ENCODE measurements around the gene HBZ. TPM values are rescaled to one million over a fixed set of nuclear protein-coding genes. Genes with fewer than 3 reads are reported as not detected.

Gene HBZ
- total and polyA plus RNA-seq, 2 of the 13 experiments (the other 11 are each of a cell fraction or from before 2014, with no cell fraction given) = 0.21 TPM; not detected in 1

DNA sequence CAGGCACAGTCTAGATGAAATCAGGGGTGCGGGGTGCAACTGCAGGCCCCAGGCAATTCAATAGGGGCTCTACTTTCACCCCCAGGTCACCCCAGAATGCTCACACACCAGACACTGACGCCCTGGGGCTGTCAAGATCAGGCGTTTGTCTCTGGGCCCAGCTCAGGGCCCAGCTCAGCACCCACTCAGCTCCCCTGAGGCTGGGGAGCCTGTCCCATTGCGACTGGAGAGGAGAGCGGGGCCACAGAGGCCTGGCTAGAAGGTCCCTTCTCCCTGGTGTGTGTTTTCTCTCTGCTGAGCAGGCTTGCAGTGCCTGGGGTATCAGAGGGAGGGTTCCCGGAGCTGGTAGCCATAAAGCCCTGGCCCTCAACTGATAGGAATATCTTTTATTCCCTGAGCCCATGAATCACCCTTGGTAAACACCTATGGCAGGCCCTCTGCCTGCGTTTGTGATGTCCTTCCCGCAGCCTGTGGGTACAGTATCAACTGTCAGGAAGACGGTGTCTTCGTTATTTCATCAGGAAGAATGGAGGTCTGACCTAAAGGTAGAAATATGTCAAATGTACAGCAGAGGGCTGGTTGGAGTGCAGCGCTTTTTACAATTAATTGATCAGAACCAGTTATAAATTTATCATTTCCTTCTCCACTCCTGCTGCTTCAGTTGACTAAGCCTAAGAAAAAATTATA is 25.7 kb downstream of the HBZ start (continued):
- TF ChIP-seq ZNF281 (CRISPR knock-in tag; IDR thresholded peaks at IDR 0.05; ENCODE audit: borderline replicate concordance) = no peak

GRCh38 chr16:178668-179015 is 26.2 kb downstream of the HBZ start:
- Histone ChIP-seq H3K9ac (ENCODE audit: insufficient read depth, low read depth, low read length) (no peak overlapping the region), H3K4me3 (replicated peaks in 1 of 3; ENCODE audit: insufficient read depth in 1 of 3, low read depth in 2 of 3, low read length in 3 of 3) (no peak overlapping the region), H3K9me3 (ENCODE audit: low read length) (no peaks in the 10 kb centered on the region), H3K27ac (ENCODE audit: extremely low read length, insufficient read depth, low read length) (no peak overlapping the region), H3K36me3 (replicated peaks in 1 of 2; ENCODE audit: control insufficient read depth in 1 of 2, insufficient read depth in 2 of 2, low read length in 2 of 2) (no peaks in the 10 kb centered on the region), H4K20me1 (ENCODE audit: insufficient read depth, low read length) (0 out of 2 replicates have a peak, but pooled peaks cover 6% of the 10 kb centered on the region), H3K4me2 (ENCODE audit: low read depth, low read length) (no peak overlapping the region), H3K79me2 (ENCODE audit: insufficient read depth, low read length) (no peaks in the 10 kb centered on the region), H2AFZ (ENCODE audit: low read length) (no peak overlapping the region), H3K27me3 (ENCODE audit: control insufficient read depth in 1 of 2, insufficient read depth in 2 of 2, low read length in 2 of 2) (peaks cover 0 to 18% of the 10 kb centered on the region in 2 experiments; a peak in 4 of 5 replicates), H3K4me1 (ENCODE audit: insufficient read depth, low read length) (peaks cover 28% of the 10 kb centered on the region)
- intact Hi-C loops (cut with micrococcal nuclease; ENCODE audit: unreplicated experiment) = no loop called here
- TF ChIP-seq KDM3A (CRISPR knock-in tag; IDR thresholded peaks at IDR 0.05; ENCODE audit: low read depth) (no peak), ZNF547 (CRISPR knock-in tag; IDR thresholded peaks at IDR 0.05) (no peak), GRHL1 (CRISPR knock-in tag; conservative IDR thresholded peaks at IDR 0.05) (no peak), ZNF256 (CRISPR knock-in tag; conservative IDR thresholded peaks at IDR 0.05) (no peak), ZNF207 (IDR thresholded peaks at IDR 0.05; ENCODE audit: borderline replicate concordance) (no peak), ZSCAN31 (CRISPR knock-in tag; IDR thresholded peaks at IDR 0.05; ENCODE audit: low read depth) (no peak), NKX3-1 (CRISPR knock-in tag; IDR thresholded peaks at IDR 0.05) (no peak), LCORL (IDR thresholded peaks at IDR 0.05) (no peak), LCORL (CRISPR knock-in tag; IDR thresholded peaks at IDR 0.05) (no peak), ZFP90 (CRISPR knock-in tag; IDR thresholded peaks at IDR 0.05; ENCODE audit: borderline replicate concordance) (no peak), HNRNPLL (IDR thresholded peaks at IDR 0.05; ENCODE audit: low read depth, low read length, poor library complexity, severe bottlenecking) (no peak)
- TF ChIP-seq, protein P1, sequence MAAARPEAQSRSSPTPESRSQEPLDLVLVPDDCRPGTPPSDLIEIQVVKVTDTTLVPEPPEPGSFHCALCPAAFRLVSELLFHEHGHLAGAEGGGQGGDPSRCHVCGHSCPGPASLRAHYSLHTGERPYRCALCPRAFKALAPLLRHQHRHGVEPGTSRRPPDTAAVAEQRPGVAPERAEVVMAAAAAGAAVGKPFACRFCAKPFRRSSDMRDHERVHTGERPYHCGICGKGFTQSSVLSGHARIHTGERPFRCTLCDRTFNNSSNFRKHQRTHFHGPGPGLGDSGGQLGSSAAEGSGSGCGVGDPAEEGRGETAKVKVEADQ (CRISPR knock-in tag; IDR thresholded peaks at IDR 0.05; ENCODE audit: borderline replicate concordance) = no peak
- TF ChIP-seq, protein P2, sequence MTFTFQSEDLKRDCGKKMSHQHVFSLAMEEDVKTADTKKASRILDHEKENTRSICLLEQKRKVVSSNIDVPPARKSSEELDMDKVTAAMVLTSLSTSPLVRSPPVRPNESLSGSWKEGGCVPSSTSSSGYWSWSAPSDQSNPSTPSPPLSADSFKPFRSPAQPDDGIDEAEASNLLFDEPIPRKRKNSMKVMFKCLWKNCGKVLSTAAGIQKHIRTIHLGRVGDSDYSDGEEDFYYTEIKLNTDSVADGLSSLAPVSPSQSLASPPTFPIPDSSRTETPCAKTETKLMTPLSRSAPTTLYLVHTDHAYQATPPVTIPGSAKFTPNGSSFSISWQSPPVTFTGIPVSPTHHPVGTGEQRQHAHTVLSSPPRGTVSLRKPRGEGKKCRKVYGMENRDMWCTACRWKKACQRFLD (CRISPR knock-in tag; IDR thresholded peaks at IDR 0.05; ENCODE audit: borderline replicate concordance) = no peak
- no peak for ATAC-seq
- 91% methylated on average over 11 of the region's 11 CpGs for WGBS (ENCODE audit: low lambda C conversion rate)
- no TSS peak for BruUV-seq (replicated peaks)
- DNase-seq (ENCODE audit: low spot score) = no peak
- FAIRE-seq = no peak
- ChIA-PET CTCF (ENCODE audit: low intra/inter-chr PET ratio, low total read pairs) (interaction anchor here (1.5 kb wide), 1 partner anchor 113 kb away, joined by 4 read pairs; no protein-coding TSS in a partner anchor), POLR2A (no interaction called here)
- in situ Hi-C loops (cut with HindIII; ENCODE audit: extremely low pct_ligation_motif_present, low pct_unique_long_range_greater_than_20kb) = no loop called here
